GM12878 (cell line): ENCODE results near the gene ASPM. TPM values are rescaled to one million over a fixed set of nuclear protein-coding genes. Genes with fewer than 3 reads are reported as not detected.
A peak's percentile ranks its signal among the peaks of the same experiment; 100 is the strongest.

Experiments used
- ATAC-seq: fragments of 200-7000 bp; cut with Tn5 transposase; 3 replicates; pipeline ENCODE4 v1.9.1; 2020; ENCODE audit warnings: mild to moderate bottlenecking, moderate library complexity
- BruUV-seq: library from RNA; stranded (reverse); fragments of 400-500 nt; replicated peaks from 2 replicates; lab custom pipeline; 2021; lab: Mats Ljungman, UMichigan
- CTCF ChIA-PET: fragments of 300-600 bp; sonication (Branson Sonifier 250); formaldehyde crosslinking; extraction: SDS; loops from one replicate; lab custom pipeline; 2021; ENCODE audit warnings: inconsistent platforms; lab: Yijun Ruan, JAX
- POLR2A ChIA-PET: fragments of 350-600 bp; formaldehyde crosslinking; extraction: SDS; loops from one replicate; lab custom pipeline; 2021; ENCODE audit warnings: inconsistent platforms; lab: Charles Lee
- RAD21 ChIA-PET: fragments of 300-600 bp; sonication (Branson Sonifier 250); formaldehyde crosslinking; loops from one replicate; lab custom pipeline; 2023; ENCODE audit warnings: antibody characterized with exemption; ENCODE audit not compliant: unreplicated experiment; lab: Charles Lee
- SMC1A ChIA-PET: fragments of 300-600 bp; sonication (Branson Sonifier 250); formaldehyde crosslinking; loops from one replicate; lab custom pipeline; 2023; ENCODE audit not compliant: unreplicated experiment, uncharacterized antibody; lab: Charles Lee
- DNase-seq: peaks from one replicate; pipeline ENCODE4 v3.0.0-alpha.2; 2011; ENCODE audit warnings: low read depth, low spot score
- FAIRE-seq: peaks from 3 replicates; lab custom pipeline; 2011; peaks lifted over from hg19 to GRCh38; lab: Jason Lieb, UNC
- H2AFZ ChIP-seq: 2 replicates; pipeline ENCODE4 v1.6.0; 2011; ENCODE audit warnings: low read depth, low read length, control low read depth; ENCODE audit not compliant: control insufficient read depth
- H3K27ac ChIP-seq: 2 replicates; pipeline ENCODE4 v1.5.1; 2011; ENCODE audit warnings: control low read depth; ENCODE audit not compliant: control insufficient read depth, insufficient read depth
- H3K27me3 ChIP-seq, 2 experiments: replicated peaks in 1 of 2; 2 replicates each; pipeline versions ENCODE4 v1.6.0 to v1.6.1; 2011; ENCODE audit warnings: low read length in 1 of 2; ENCODE audit not compliant: control insufficient read depth in 2 of 2, insufficient read depth in 2 of 2
- H3K36me3 ChIP-seq, 2 experiments: 2 replicates each; pipeline ENCODE4 v1.5.1; 2011; ENCODE audit warnings: low read length in 1 of 2; ENCODE audit not compliant: control insufficient read depth in 2 of 2, insufficient read depth in 2 of 2
- H3K4me1 ChIP-seq: 2 replicates; pipeline ENCODE4 v1.6.1; 2011; ENCODE audit warnings: mild to moderate bottlenecking, low read length, moderate library complexity, mixed read lengths; ENCODE audit not compliant: control insufficient read depth, insufficient read depth
- H3K4me2 ChIP-seq: 2 replicates; pipeline ENCODE4 v1.6.0; 2011; ENCODE audit warnings: control low read depth; ENCODE audit not compliant: control insufficient read depth, insufficient read depth
- H3K4me3 ChIP-seq: fragments of 200-600 bp; sonication (generic); 2 replicates; pipeline ENCODE4 v1.5.1; 2016
- H3K79me2 ChIP-seq: 2 replicates; pipeline ENCODE4 v1.6.0; 2011; ENCODE audit warnings: low read length; ENCODE audit not compliant: control insufficient read depth, insufficient read depth
- H3K9ac ChIP-seq: 2 replicates; pipeline ENCODE4 v1.8.0; 2011; ENCODE audit warnings: low read length, control low read depth, mixed read lengths; ENCODE audit not compliant: control insufficient read depth, insufficient read depth
- H3K9me3 ChIP-seq: replicated peaks from 3 replicates; pipeline ENCODE4 v1.5.1; 2011; ENCODE audit warnings: mild to moderate bottlenecking, low read length; ENCODE audit not compliant: control insufficient read depth, insufficient read depth
- H4K20me1 ChIP-seq: 2 replicates; pipeline ENCODE4 v1.6.0; 2011; ENCODE audit not compliant: control insufficient read depth, insufficient read depth
- CBFB ChIP-seq: IDR thresholded peaks from 2 replicates; pipeline ENCODE4 v1.6.1; 2016; ENCODE audit warnings: antibody characterized with exemption, low read depth
- EZH2 ChIP-seq: IDR thresholded peaks from 2 replicates; pipeline ENCODE4 v1.6.1; 2012; ENCODE audit warnings: low read depth, mild to moderate bottlenecking, control low read depth, inconsistent platforms, low read length, borderline replicate concordance; ENCODE audit not compliant: control insufficient read depth
- FOXM1 ChIP-seq: IDR thresholded peaks from 2 replicates; pipeline ENCODE4 v1.6.1; 2012; ENCODE audit warnings: low read depth, mild to moderate bottlenecking, inconsistent platforms, low read length, moderate library complexity
- HCFC1 ChIP-seq: fragments of 150-350 bp; IDR thresholded peaks from 2 replicates; pipeline ENCODE4 v1.6.1; 2014; ENCODE audit warnings: low read length
- HDAC6 ChIP-seq: fragments of 200-600 bp; sonication (generic); IDR thresholded peaks from one replicate; pipeline ENCODE4 v1.8.0; 2017; ENCODE audit warnings: antibody characterized with exemption; ENCODE audit not compliant: unreplicated experiment
- HDGF ChIP-seq: fragments of 450-650 bp; IDR thresholded peaks from 2 replicates; pipeline ENCODE4 v1.6.1; 2016; ENCODE audit warnings: antibody characterized with exemption
- HSF1 ChIP-seq: fragments of 150-350 bp; IDR thresholded peaks from 2 replicates; pipeline ENCODE4 v1.6.1; 2014; ENCODE audit warnings: mild to moderate bottlenecking, low read depth, low read length
- JUNB ChIP-seq: IDR thresholded peaks from 2 replicates; pipeline ENCODE4 v1.6.1; 2016; ENCODE audit warnings: antibody characterized with exemption, mild to moderate bottlenecking
- MEF2B ChIP-seq: fragments of 450-650 bp; IDR thresholded peaks from 2 replicates; pipeline ENCODE4 v1.6.1; 2018; ENCODE audit warnings: mild to moderate bottlenecking, moderate library complexity; ENCODE audit not compliant: partially characterized antibody, poor library complexity, severe bottlenecking
- NRF1 ChIP-seq: conservative IDR thresholded peaks from 2 replicates; pipeline ENCODE4 v1.6.1; 2011; ENCODE audit warnings: mild to moderate bottlenecking, low read depth, low read length, improper control_type of control experiment
- POLR2AphosphoS5 ChIP-seq: IDR thresholded peaks from 2 replicates; pipeline ENCODE4 v1.6.1; 2011; ENCODE audit warnings: mild to moderate bottlenecking, low read length, inconsistent platforms
- RAD51 ChIP-seq: fragments of 450-650 bp; IDR thresholded peaks from 2 replicates; pipeline ENCODE4 v1.6.1; 2016; ENCODE audit warnings: moderate library complexity, mild to moderate bottlenecking, inconsistent platforms
- RFX5 ChIP-seq: IDR thresholded peaks from 2 replicates; pipeline ENCODE4 v1.6.1; 2011; ENCODE audit warnings: low read depth, low read length, improper control_type of control experiment
- STAT1 ChIP-seq: fragments of 450-650 bp; conservative IDR thresholded peaks from 2 replicates; pipeline ENCODE4 v1.6.1; 2014; ENCODE audit warnings: antibody characterized with exemption, mild to moderate bottlenecking
- STAT3 ChIP-seq: IDR thresholded peaks from 2 replicates; pipeline ENCODE4 v1.6.1; 2011; ENCODE audit warnings: low read depth, low read length, improper control_type of control experiment
- YY1 ChIP-seq: IDR thresholded peaks from 2 replicates; pipeline ENCODE4 v1.6.1; 2011; ENCODE audit warnings: low read depth, mild to moderate bottlenecking, low read length
- ZSCAN29 ChIP-seq: fragments of 450-650 bp; IDR thresholded peaks from 2 replicates; pipeline ENCODE4 v1.6.1; 2017; ENCODE audit warnings: mild to moderate bottlenecking, moderate library complexity
- WGBS: methylation state at CpG from one replicate; pipeline ENCODE4 v1.1.6; 2016; ENCODE audit warnings: low lambda C conversion rate; ENCODE audit not compliant: insufficient replicate concordance, insufficient coverage; ENCODE audit errors: missing lambda C conversion rate; 5-methylcytosine and 5-hydroxymethylcytosine counted together
- in situ Hi-C: fragments of 300-500 bp; cut with MboI; formaldehyde crosslinking; loops from 9 replicates; pipeline ENCODE4 v1.14.3; 2018; ENCODE audit warnings: mixed read lengths
- intact Hi-C: fragments of 100-400 bp; cut with micrococcal nuclease; formaldehyde crosslinking; loops from one replicate; pipeline ENCODE4 v1.14.2; 2022; ENCODE audit not compliant: unreplicated experiment
- polyA plus RNA-seq, 11 experiments: library from polyadenylated mRNA; depleted of rRNA in 4 of 11; unstranded in 6 of 11; stranded (reverse) in 5 of 11; fragments of >200 nt; fragmentation: Nextera tagmentation in 4 of 11; fragmentation: Illumina TruSeq in 1 of 11; extraction: Ambion mirVana in 4 of 11; extraction: Trizol in 1 of 11; gene quantifications; 1 replicate in 1 of 11; 2 replicates in 10 of 11; pipeline versions ENCODE4 v1.2.1 to v1.2.3, GENCODE V29; 2011 to 2016; ENCODE audit warnings: inconsistent platforms in 2 of 11, missing spikeins in 2 of 11, low read depth in 1 of 11
- total RNA-seq, 4 experiments: library from RNA; depleted of rRNA in 3 of 4; stranded (reverse); fragments of >200 nt in 3 of 4; fragmentation: Illumina TruSeq in 1 of 4; extraction: Trizol in 1 of 4; gene quantifications; 2 replicates each; pipeline versions ENCODE4 v1.2.1 to v1.2.3, GENCODE V29; 2013 to 2021
- TF ChIP-seq, protein P1 (sequence below): IDR thresholded peaks from 2 replicates; pipeline ENCODE4 v1.6.1; 2011; ENCODE audit warnings: low read depth, low read length, improper control_type of control experiment, borderline replicate concordance
- TF ChIP-seq, protein P2 (sequence below): fragments of 450-650 bp; IDR thresholded peaks from 2 replicates; pipeline ENCODE4 v1.6.1; 2017; ENCODE audit warnings: mild to moderate bottlenecking, low read depth, inconsistent platforms; ENCODE audit not compliant: poor library complexity, severe bottlenecking

Gene ASPM
- total and polyA plus RNA-seq, 10 of the 15 experiments (the other 5 are each of a cell fraction or from before 2014, with no cell fraction given) = 16.2 to 54.9 (median 26.4) TPM

- Histone ChIP-seq H3K4me2 (peak overlapping the region; percentile 60), H3K27me3 (no peaks in the 10 kb centered on the region), H3K79me2 (peaks cover 68% of the 10 kb centered on the region), H3K9me3 (no peaks in the 10 kb centered on the region; the same call in 2 of the 3 replicates), H3K9ac (no peak overlapping the region), H3K4me1 (no peaks in the 10 kb centered on the region), H3K27ac (no peak overlapping the region), H3K4me3 (no peak overlapping the region), H3K36me3 (peaks cover 0 to 6% of the 10 kb centered on the region in 2 experiments; a peak in 2 of 4 replicates), H2AFZ (peak overlapping the region; percentile 65), H4K20me1 (no peaks in the 10 kb centered on the region)
- ChIA-PET SMC1A (interaction anchor here (1.0 kb wide), 1 partner anchor 40 kb away, joined by 4 read pairs; no protein-coding TSS in a partner anchor), RAD21 (no interaction called here), CTCF (interaction anchor here (0.9 to 2.3 kb wide), 3 partner anchors 8 to 215 kb away, joined by 3 to 9 read pairs (median 3); no protein-coding TSS in a partner anchor), POLR2A (interaction anchor here (1.3 kb wide), 1 partner anchor 11 kb away, joined by 3 read pairs; no protein-coding TSS in a partner anchor)
- BruUV-seq = no TSS peak
- in situ Hi-C loops (no loop called here), intact Hi-C loops (no loop called here)
- WGBS = 100% methylated on average over 1 of the region's 1 CpG
- TF ChIP-seq MEF2B (no peak), STAT3 (no peak), HSF1 (no peak), CBFB (no peak), RAD51 (no peak), STAT1 (no peak), NRF1 (no peak), YY1 (no peak), HDAC6 (no peak), RFX5 (no peak), EZH2 (no peak), HDGF (no peak), JUNB (no peak), HCFC1 (no peak), ZSCAN29 (no peak), POLR2AphosphoS5 (no peak), FOXM1 (no peak)
- TF ChIP-seq, protein P1, sequence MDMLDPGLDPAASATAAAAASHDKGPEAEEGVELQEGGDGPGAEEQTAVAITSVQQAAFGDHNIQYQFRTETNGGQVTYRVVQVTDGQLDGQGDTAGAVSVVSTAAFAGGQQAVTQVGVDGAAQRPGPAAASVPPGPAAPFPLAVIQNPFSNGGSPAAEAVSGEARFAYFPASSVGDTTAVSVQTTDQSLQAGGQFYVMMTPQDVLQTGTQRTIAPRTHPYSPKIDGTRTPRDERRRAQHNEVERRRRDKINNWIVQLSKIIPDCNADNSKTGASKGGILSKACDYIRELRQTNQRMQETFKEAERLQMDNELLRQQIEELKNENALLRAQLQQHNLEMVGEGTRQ = no peak
- TF ChIP-seq, protein P2, sequence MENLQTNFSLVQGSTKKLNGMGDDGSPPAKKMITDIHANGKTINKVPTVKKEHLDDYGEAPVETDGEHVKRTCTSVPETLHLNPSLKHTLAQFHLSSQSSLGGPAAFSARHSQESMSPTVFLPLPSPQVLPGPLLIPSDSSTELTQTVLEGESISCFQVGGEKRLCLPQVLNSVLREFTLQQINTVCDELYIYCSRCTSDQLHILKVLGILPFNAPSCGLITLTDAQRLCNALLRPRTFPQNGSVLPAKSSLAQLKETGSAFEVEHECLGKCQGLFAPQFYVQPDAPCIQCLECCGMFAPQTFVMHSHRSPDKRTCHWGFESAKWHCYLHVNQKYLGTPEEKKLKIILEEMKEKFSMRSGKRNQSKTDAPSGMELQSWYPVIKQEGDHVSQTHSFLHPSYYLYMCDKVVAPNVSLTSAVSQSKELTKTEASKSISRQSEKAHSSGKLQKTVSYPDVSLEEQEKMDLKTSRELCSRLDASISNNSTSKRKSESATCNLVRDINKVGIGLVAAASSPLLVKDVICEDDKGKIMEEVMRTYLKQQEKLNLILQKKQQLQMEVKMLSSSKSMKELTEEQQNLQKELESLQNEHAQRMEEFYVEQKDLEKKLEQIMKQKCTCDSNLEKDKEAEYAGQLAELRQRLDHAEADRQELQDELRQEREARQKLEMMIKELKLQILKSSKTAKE = no peak
- no peak for DNase-seq
- FAIRE-seq = no peak
- 0 out of 3 replicates have a peak, but pooled peaks have one; percentile 10 for ATAC-seq
These were observed 4.9 kb downstream of the ASPM start for GRCh38 chr1:197141575-197141974.
